Measurements from ENCODE around the gene TAT.

- TF ChIP-seq GATA2 (IDR thresholded peaks at IDR 0.05; ENCODE audit: low read depth, low read length) (no peak), GATA3 (IDR thresholded peaks at IDR 0.05; ENCODE audit: low read depth, low read length) (no peak)
Observed at GRCh38 chr16:71564335-71564967, 12.4 kb downstream of the TAT start.

Measured in SH-SY5Y (cell line).